GM19099 (cell line): ENCODE measurements around the gene NEUROG3.

ENCODE experiments used
- POLR2A ChIP-seq: IDR thresholded peaks from 3 replicates; pipeline ENCODE4 v1.6.1; 2011; ENCODE audit warnings: low read depth; ENCODE audit not compliant: insufficient read length; ENCODE audit errors: extremely low read depth

Gene NEUROG3

GRCh38 chr10:69558559-69558958 lies 14.7 kb downstream of the NEUROG3 start:
- no peak for TF ChIP-seq POLR2A

GRCh38 chr10:69554611-69555010 lies 18.6 kb downstream of the NEUROG3 start:
- TF ChIP-seq POLR2A: no peak

GRCh38 chr10:69553328-69553727 lies 19.9 kb downstream of the NEUROG3 start:
- no peak for TF ChIP-seq POLR2A

- TF ChIP-seq POLR2A: no peak
Observed at GRCh38 chr10:69552268-69552667, 21.0 kb downstream of the NEUROG3 start.

GRCh38 chr10:69549959-69550358 lies 23.3 kb downstream of the NEUROG3 start:
- no peak for TF ChIP-seq POLR2A

GRCh38 chr10:69541463-69541862 lies 31.8 kb downstream of the NEUROG3 start:
- no peak for TF ChIP-seq POLR2A

GRCh38 chr10:69538461-69538860 lies 34.8 kb downstream of the NEUROG3 start:
- TF ChIP-seq POLR2A: no peak

GRCh38 chr10:69537449-69537848 lies 35.8 kb downstream of the NEUROG3 start:
- TF ChIP-seq POLR2A: no peak

GRCh38 chr10:69533658-69534057 lies 39.6 kb downstream of the NEUROG3 start:
- no peak for TF ChIP-seq POLR2A

- no peak for TF ChIP-seq POLR2A
Observed at GRCh38 chr10:69527961-69528360, 45.3 kb downstream of the NEUROG3 start.
